Measurements from ENCODE around the gene RRP1B. TPM values are rescaled to one million over a fixed set of nuclear protein-coding genes. Genes with fewer than 3 reads are reported as not detected.

The RRP1B gene
- total and polyA plus RNA-seq, 9 of the 15 experiments (the other 6 are each of a cell fraction or from before 2014, with no cell fraction given): 6.8 to 66.6 (median 41.9) TPM

DNA sequence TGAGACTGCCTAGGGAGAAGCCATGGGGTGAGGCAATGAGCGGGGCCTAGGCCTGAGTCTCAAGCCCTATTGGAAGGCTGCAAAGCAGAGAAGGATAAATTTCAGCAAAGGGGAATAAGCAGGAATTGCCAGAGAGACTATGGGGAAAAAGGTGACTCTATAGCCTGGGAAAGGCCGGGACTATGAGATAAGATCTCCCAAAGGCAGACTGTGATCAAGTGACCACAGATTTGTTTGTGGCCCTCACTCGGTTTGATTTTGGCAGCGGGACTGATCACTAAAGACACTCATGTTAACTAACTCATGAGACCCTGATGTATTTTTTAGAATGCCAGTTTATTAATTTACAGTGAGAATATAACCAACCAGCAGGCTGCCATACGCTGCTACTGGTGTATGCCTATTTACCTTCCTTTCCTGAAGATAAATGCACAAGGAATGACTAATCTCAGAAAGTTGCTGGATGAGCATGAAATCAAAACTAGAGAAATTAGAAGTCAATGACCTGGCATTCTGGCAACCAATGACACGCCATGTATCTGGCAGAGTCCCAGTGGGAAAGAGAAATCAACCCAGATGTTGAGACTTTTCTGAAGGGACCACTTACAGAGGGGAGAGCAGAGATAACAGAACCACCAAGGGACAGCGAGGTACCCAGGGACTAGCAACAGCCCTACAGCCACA, 4.4 kb upstream of the RRP1B start:
- no peaks in the 10 kb centered on the region for H4K20me1 ChIP-seq (replicated peaks; ENCODE audit: control insufficient read depth, insufficient read depth, low read length)
- peaks cover 6% of the 10 kb centered on the region for H3K79me2 ChIP-seq (ENCODE audit: control insufficient read depth, insufficient read depth, low read length)
- in situ Hi-C loops (cut with MboI) (no loop called here), intact Hi-C loops (cut with micrococcal nuclease) (no loop called here)
- H3K4me1 ChIP-seq (replicated peaks in 1 of 2; ENCODE audit: control insufficient read depth in 2 of 2, insufficient read depth in 2 of 2, low read length in 2 of 2): peaks cover 9 to 23% of the 10 kb centered on the region in 2 experiments; a peak in 4 of 5 replicates
- no peak overlapping the region for H3K4me2 ChIP-seq (ENCODE audit: insufficient read depth, low read length)
- DNase-seq (ENCODE audit: extremely low read depth in 1 of 4, low spot score in 3 of 4): no peak
- POLR2A ChIA-PET: interaction anchor here (0.6 to 0.9 kb wide), 2 partner anchors 10 to 18 kb away, joined by 3 read pairs; no protein-coding TSS in a partner anchor
- H2AFZ ChIP-seq (ENCODE audit: low read depth, low read length): no peak overlapping the region
- CTCF ChIA-PET (ENCODE audit: low intra/inter-chr PET ratio): no interaction called here
- TF ChIP-seq ZNF354B (CRISPR knock-in tag; IDR thresholded peaks at IDR 0.05): no peak
- TF ChIP-seq NFATC3 (IDR thresholded peaks at IDR 0.05): no peak
- TF ChIP-seq, protein P1, sequence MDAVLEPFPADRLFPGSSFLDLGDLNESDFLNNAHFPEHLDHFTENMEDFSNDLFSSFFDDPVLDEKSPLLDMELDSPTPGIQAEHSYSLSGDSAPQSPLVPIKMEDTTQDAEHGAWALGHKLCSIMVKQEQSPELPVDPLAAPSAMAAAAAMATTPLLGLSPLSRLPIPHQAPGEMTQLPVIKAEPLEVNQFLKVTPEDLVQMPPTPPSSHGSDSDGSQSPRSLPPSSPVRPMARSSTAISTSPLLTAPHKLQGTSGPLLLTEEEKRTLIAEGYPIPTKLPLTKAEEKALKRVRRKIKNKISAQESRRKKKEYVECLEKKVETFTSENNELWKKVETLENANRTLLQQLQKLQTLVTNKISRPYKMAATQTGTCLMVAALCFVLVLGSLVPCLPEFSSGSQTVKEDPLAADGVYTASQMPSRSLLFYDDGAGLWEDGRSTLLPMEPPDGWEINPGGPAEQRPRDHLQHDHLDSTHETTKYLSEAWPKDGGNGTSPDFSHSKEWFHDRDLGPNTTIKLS (IDR thresholded peaks at IDR 0.05; ENCODE audit: borderline replicate concordance, low read depth): no peak
- TF ChIP-seq HDAC6 (IDR thresholded peaks at IDR 0.05; ENCODE audit: low read depth, low read length): no peak
- TF ChIP-seq, protein P2, sequence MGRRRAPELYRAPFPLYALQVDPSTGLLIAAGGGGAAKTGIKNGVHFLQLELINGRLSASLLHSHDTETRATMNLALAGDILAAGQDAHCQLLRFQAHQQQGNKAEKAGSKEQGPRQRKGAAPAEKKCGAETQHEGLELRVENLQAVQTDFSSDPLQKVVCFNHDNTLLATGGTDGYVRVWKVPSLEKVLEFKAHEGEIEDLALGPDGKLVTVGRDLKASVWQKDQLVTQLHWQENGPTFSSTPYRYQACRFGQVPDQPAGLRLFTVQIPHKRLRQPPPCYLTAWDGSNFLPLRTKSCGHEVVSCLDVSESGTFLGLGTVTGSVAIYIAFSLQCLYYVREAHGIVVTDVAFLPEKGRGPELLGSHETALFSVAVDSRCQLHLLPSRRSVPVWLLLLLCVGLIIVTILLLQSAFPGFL (CRISPR knock-in tag; IDR thresholded peaks at IDR 0.05): no peak
- TF ChIP-seq, protein P3, sequence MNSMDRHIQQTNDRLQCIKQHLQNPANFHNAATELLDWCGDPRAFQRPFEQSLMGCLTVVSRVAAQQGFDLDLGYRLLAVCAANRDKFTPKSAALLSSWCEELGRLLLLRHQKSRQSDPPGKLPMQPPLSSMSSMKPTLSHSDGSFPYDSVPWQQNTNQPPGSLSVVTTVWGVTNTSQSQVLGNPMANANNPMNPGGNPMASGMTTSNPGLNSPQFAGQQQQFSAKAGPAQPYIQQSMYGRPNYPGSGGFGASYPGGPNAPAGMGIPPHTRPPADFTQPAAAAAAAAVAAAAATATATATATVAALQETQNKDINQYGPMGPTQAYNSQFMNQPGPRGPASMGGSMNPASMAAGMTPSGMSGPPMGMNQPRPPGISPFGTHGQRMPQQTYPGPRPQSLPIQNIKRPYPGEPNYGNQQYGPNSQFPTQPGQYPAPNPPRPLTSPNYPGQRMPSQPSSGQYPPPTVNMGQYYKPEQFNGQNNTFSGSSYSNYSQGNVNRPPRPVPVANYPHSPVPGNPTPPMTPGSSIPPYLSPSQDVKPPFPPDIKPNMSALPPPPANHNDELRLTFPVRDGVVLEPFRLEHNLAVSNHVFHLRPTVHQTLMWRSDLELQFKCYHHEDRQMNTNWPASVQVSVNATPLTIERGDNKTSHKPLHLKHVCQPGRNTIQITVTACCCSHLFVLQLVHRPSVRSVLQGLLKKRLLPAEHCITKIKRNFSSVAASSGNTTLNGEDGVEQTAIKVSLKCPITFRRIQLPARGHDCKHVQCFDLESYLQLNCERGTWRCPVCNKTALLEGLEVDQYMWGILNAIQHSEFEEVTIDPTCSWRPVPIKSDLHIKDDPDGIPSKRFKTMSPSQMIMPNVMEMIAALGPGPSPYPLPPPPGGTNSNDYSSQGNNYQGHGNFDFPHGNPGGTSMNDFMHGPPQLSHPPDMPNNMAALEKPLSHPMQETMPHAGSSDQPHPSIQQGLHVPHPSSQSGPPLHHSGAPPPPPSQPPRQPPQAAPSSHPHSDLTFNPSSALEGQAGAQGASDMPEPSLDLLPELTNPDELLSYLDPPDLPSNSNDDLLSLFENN (IDR thresholded peaks at IDR 0.05; ENCODE audit: low read depth in 2 of 2, low read length in 2 of 2): no peak
- no peak for TF ChIP-seq MXI1 (IDR thresholded peaks at IDR 0.05; ENCODE audit: low read depth, low read length)
- TF ChIP-seq SMAD2 (IDR thresholded peaks at IDR 0.05; ENCODE audit: low read depth, low read length): no peak
- no peak for ATAC-seq
- no peak overlapping the region for H3K4me3 ChIP-seq
- no peak for FAIRE-seq
- no peaks in the 10 kb centered on the region for H3K36me3 ChIP-seq (ENCODE audit: control insufficient read depth, insufficient read depth, low read length)
- peak overlapping the region in 1 of 2 experiments; percentile 8; a peak in 1 of 4 replicates for H3K9ac ChIP-seq (ENCODE audit: insufficient read depth in 1 of 2, low read depth in 2 of 2, low read length in 2 of 2)
- H3K9me3 ChIP-seq (replicated peaks; ENCODE audit: control insufficient read depth, insufficient read depth, low read depth, low read length): peaks cover 2% of the 10 kb centered on the region; the same call in 1 of the 2 replicates
- BruUV-seq (replicated peaks): no TSS peak
- WGBS (ENCODE audit: insufficient coverage, low coverage, missing lambda C conversion rate): 28% methylated on average over 7 of the region's 7 CpGs
- no peaks in the 10 kb centered on the region; a peak in 1 of 5 replicates for H3K27me3 ChIP-seq (ENCODE audit: control insufficient read depth in 2 of 2, insufficient read depth in 2 of 2, low read length in 2 of 2)
- no peak overlapping the region for H3K27ac ChIP-seq (ENCODE audit: extremely low read depth, low read depth, low read length)
- no peaks in the 10 kb centered on the region for H3K9me1 ChIP-seq (ENCODE audit: control insufficient read depth, insufficient read depth, low read length)

Measured in K562 (cell line).